Smooth muscle cell (in vitro differentiated cells): Measurements from ENCODE around the gene PNMA3. TPM values are rescaled to one million over a fixed set of nuclear protein-coding genes. Genes with fewer than 3 reads are reported as not detected.
"Not testable (repeated sequence)": the region's sequence is repeated elsewhere in the genome, so short reads cannot be mapped to it uniquely, and the experiment has no call there.

Experiments
- DNase-seq: peaks from one replicate; lab custom pipeline; 2025; ENCODE audit not compliant: unreplicated experiment; lab: John Stamatoyannopoulos, UW
- H2AFZ ChIP-seq: fragments of 200-600 bp; sonication (generic); 2 replicates; pipeline ENCODE4 v1.6.0; 2016; ENCODE audit warnings: antibody characterized with exemption, low read depth, mild to moderate bottlenecking
- H3F3A ChIP-seq: fragments of 200-600 bp; sonication (generic); 2 replicates; pipeline ENCODE4 v1.6.0; 2017; ENCODE audit warnings: antibody characterized with exemption, low read depth
- H3K27ac ChIP-seq: fragments of 200-600 bp; sonication (generic); 2 replicates; pipeline ENCODE4 v1.5.1; 2016; ENCODE audit warnings: low read depth, mild to moderate bottlenecking
- H3K27me3 ChIP-seq: fragments of 200-600 bp; sonication (generic); 2 replicates; pipeline ENCODE4 v1.6.1; 2016; ENCODE audit warnings: low read depth, mild to moderate bottlenecking
- H3K36me3 ChIP-seq: fragments of 200-600 bp; sonication (generic); 2 replicates; pipeline ENCODE4 v1.5.1; 2016; ENCODE audit warnings: low read depth
- H3K4me1 ChIP-seq: fragments of 200-600 bp; sonication (generic); 2 replicates; pipeline ENCODE4 v1.5.1; 2016; ENCODE audit warnings: low read depth
- H3K4me2 ChIP-seq: fragments of 200-600 bp; sonication (generic); 2 replicates; pipeline ENCODE4 v1.6.0; 2016; ENCODE audit warnings: mild to moderate bottlenecking
- H3K4me3 ChIP-seq: fragments of 200-600 bp; sonication (generic); 2 replicates; pipeline ENCODE4 v1.5.1; 2016; ENCODE audit warnings: mild to moderate bottlenecking
- H3K79me2 ChIP-seq: fragments of 200-600 bp; sonication (generic); 2 replicates; pipeline ENCODE4 v1.6.0; 2016; ENCODE audit warnings: low read depth, mild to moderate bottlenecking
- H3K9ac ChIP-seq: fragments of 200-600 bp; sonication (generic); 2 replicates; pipeline ENCODE4 v1.6.0; 2016; ENCODE audit warnings: low read depth
- H3K9me3 ChIP-seq: fragments of 200-600 bp; sonication (generic); replicated peaks from 2 replicates; pipeline ENCODE4 v1.5.1; 2016; ENCODE audit warnings: low read depth
- H4K20me1 ChIP-seq: fragments of 200-600 bp; sonication (generic); 2 replicates; pipeline ENCODE4 v1.6.0; 2016; ENCODE audit warnings: low read depth
- CTCF ChIP-seq: fragments of 200-600 bp; sonication (generic); IDR thresholded peaks from 2 replicates; pipeline ENCODE4 v1.5.1; 2017; ENCODE audit warnings: borderline replicate concordance, mild to moderate bottlenecking, antibody characterized with exemption; ENCODE audit not compliant: insufficient read depth, poor library complexity, severe bottlenecking
- WGBS: methylation state at CpG from one replicate; pipeline ENCODE4 v1.1.7; 2016; ENCODE audit warnings: low lambda C conversion rate; 5-methylcytosine and 5-hydroxymethylcytosine counted together
- polyA plus RNA-seq: library from polyadenylated mRNA; unstranded; fragments of >200 nt; fragmentation: Nextera tagmentation; extraction: Ambion mirVana; gene quantifications from 2 replicates; pipeline ENCODE4 v1.2.1, GENCODE V29; 2016
- total RNA-seq: library from RNA; depleted of rRNA; stranded (reverse); fragments of >200 nt; gene quantifications from 2 replicates; pipeline ENCODE4 v1.2.3, GENCODE V29; 2014

The PNMA3 gene
- total and polyA plus RNA-seq, 2 experiments from 2014 or later = 1.1 to 6.0 TPM

- no peak overlapping the region for H3K4me2 ChIP-seq
- H3K79me2 ChIP-seq = no peaks in the 10 kb centered on the region
- H3K4me3 ChIP-seq = no peak overlapping the region
- no peaks in the 10 kb centered on the region for H3K4me1 ChIP-seq
- H3K9me3 ChIP-seq = no peaks in the 10 kb centered on the region
- no peak overlapping the region for H2AFZ ChIP-seq
- WGBS = 89% methylated on average over 2 of the region's 2 CpGs
- no peaks in the 10 kb centered on the region for H3K36me3 ChIP-seq
- H4K20me1 ChIP-seq = no peaks in the 10 kb centered on the region
- no peaks in the 10 kb centered on the region for H3F3A ChIP-seq
- no peak overlapping the region for H3K27ac ChIP-seq
- H3K27me3 ChIP-seq = no peaks in the 10 kb centered on the region
- no peak overlapping the region for H3K9ac ChIP-seq
- DNase-seq = no peak
- no peak for TF ChIP-seq CTCF
These were observed 7.8 kb downstream of the PNMA3 start for GRCh38 chrX:153064061-153064460.

- no peak overlapping the region for H3K9ac ChIP-seq
- no peak overlapping the region for H3K27ac ChIP-seq
- H3K9me3 ChIP-seq = no peaks in the 10 kb centered on the region
- H3K36me3 ChIP-seq = no peaks in the 10 kb centered on the region
- no peaks in the 10 kb centered on the region for H4K20me1 ChIP-seq
- H3F3A ChIP-seq = no peaks in the 10 kb centered on the region
- H3K79me2 ChIP-seq = no peaks in the 10 kb centered on the region
- no peaks in the 10 kb centered on the region for H3K4me1 ChIP-seq
- no peak for TF ChIP-seq CTCF
- no peak overlapping the region for H3K4me2 ChIP-seq
- no peak for DNase-seq
- no peak overlapping the region for H3K4me3 ChIP-seq
- no peak overlapping the region for H2AFZ ChIP-seq
- no peaks in the 10 kb centered on the region for H3K27me3 ChIP-seq
- WGBS = 55% methylated on average over 6 of the region's 6 CpGs
These were observed 9.1 kb downstream of the PNMA3 start for GRCh38 chrX:153065389-153065788.

GRCh38 chrX:153066402-153066801, 10.1 kb downstream of the PNMA3 start:
- not testable (repeated sequence) for DNase-seq, H3K27ac ChIP-seq
- 94% methylated on average over 6 of the region's 12 CpGs for WGBS

GRCh38 chrX:153071909-153072583, 15.8 kb downstream of the PNMA3 start, which contains the start of gene PNMA6A:
Gene PNMA6A, plus strand, starts transcription at chrX:153072454. Its CDS starts 609 bp downstream, at chrX:153073063.
- DNase-seq, H3F3A ChIP-seq, H3K27me3 ChIP-seq, H3K9me3 ChIP-seq, H3K4me3 ChIP-seq, H2AFZ ChIP-seq, H3K79me2 ChIP-seq, H3K27ac ChIP-seq, H3K4me1 ChIP-seq, H3K9ac ChIP-seq, H3K4me2 ChIP-seq, H4K20me1 ChIP-seq, H3K36me3 ChIP-seq: not testable (repeated sequence)
- WGBS = no CpG with 5 or more reads among the region's 76 CpGs

More at GRCh38 chrX:153066402-153066801, 10.1 kb downstream of the PNMA3 start:
- H3K4me2 ChIP-seq, H3K9ac ChIP-seq, H2AFZ ChIP-seq, H3K9me3 ChIP-seq, H4K20me1 ChIP-seq, H3K4me3 ChIP-seq, H3K79me2 ChIP-seq, H3K4me1 ChIP-seq, H3K27me3 ChIP-seq, H3K36me3 ChIP-seq, H3F3A ChIP-seq: not testable (repeated sequence)

- not testable (repeated sequence) for DNase-seq, H3K4me2 ChIP-seq, H3F3A ChIP-seq, H2AFZ ChIP-seq, H3K4me3 ChIP-seq, H3K27me3 ChIP-seq, H3K9me3 ChIP-seq, H3K36me3 ChIP-seq, H3K27ac ChIP-seq, H3K79me2 ChIP-seq, H3K9ac ChIP-seq, H4K20me1 ChIP-seq, H3K4me1 ChIP-seq
- WGBS = 90% methylated on average over 5 of the region's 29 CpGs
These were observed 17.1 kb downstream of the PNMA3 start for GRCh38 chrX:153073331-153073730.
